H9 (cell line): ENCODE results near the gene EIF4E. TPM values are rescaled to one million over a fixed set of nuclear protein-coding genes. Genes with fewer than 3 reads are reported as not detected.

Source experiments
- DNase-seq: peaks from one replicate; pipeline ENCODE4 v3.0.0-alpha.2; 2017
- H2AFZ ChIP-seq: one replicate; pipeline ENCODE4 v1.6.1; 2013; ENCODE audit warnings: mild to moderate bottlenecking, low read length, control low read depth, moderate library complexity
- H2AK5ac ChIP-seq: 2 replicates; pipeline ENCODE4 v1.6.1; 2013; ENCODE audit warnings: low read length, control low read depth, mixed read lengths; ENCODE audit not compliant: insufficient read length
- H2BK120ac ChIP-seq: one replicate; pipeline ENCODE4 v1.6.1; 2013; ENCODE audit warnings: low read depth, mild to moderate bottlenecking, low read length, control low read depth, inconsistent platforms; ENCODE audit not compliant: poor library complexity, severe bottlenecking
- H2BK12ac ChIP-seq: 2 replicates; pipeline ENCODE4 v1.6.1; 2013; ENCODE audit warnings: low read length, control low read depth, mixed read lengths, low read depth; ENCODE audit not compliant: insufficient read length
- H2BK15ac ChIP-seq: 2 replicates; pipeline ENCODE4 v1.6.1; 2013; ENCODE audit warnings: low read depth, low read length, control low read depth
- H2BK20ac ChIP-seq: one replicate; pipeline ENCODE4 v1.6.1; 2013; ENCODE audit warnings: low read depth, mild to moderate bottlenecking, low read length, control low read depth, inconsistent platforms; ENCODE audit not compliant: poor library complexity, severe bottlenecking
- H2BK5ac ChIP-seq: 2 replicates; pipeline ENCODE4 v1.6.1; 2013; ENCODE audit warnings: low read length, control low read depth, mixed read lengths; ENCODE audit not compliant: insufficient read length
- H3K14ac ChIP-seq: 2 replicates; pipeline ENCODE4 v1.6.1; 2013; ENCODE audit warnings: low read length, control low read depth; ENCODE audit not compliant: insufficient read depth
- H3K18ac ChIP-seq: 2 replicates; pipeline ENCODE4 v1.6.1; 2013; ENCODE audit warnings: low read depth, mild to moderate bottlenecking, mixed read lengths, low read length, control low read depth; ENCODE audit not compliant: insufficient read length
- H3K23ac ChIP-seq: 2 replicates; pipeline ENCODE4 v1.6.1; 2013; ENCODE audit warnings: low read length, control low read depth, mixed read lengths, low read depth; ENCODE audit not compliant: insufficient read length
- H3K23me2 ChIP-seq: 2 replicates; pipeline ENCODE4 v1.6.1; 2013; ENCODE audit warnings: low read depth, mild to moderate bottlenecking, mixed read lengths, low read length, control low read depth; ENCODE audit not compliant: insufficient read length, poor library complexity, severe bottlenecking
- H3K27ac ChIP-seq: 2 replicates; pipeline ENCODE4 v1.5.1; 2013; ENCODE audit warnings: low read length, control low read depth, mixed read lengths, low read depth; ENCODE audit not compliant: insufficient read length
- H3K27me3 ChIP-seq: 2 replicates; pipeline ENCODE4 v1.6.1; 2013; ENCODE audit warnings: low read length, control low read depth, inconsistent platforms; ENCODE audit not compliant: insufficient read depth
- H3K4ac ChIP-seq: 2 replicates; pipeline ENCODE4 v1.6.1; 2013; ENCODE audit warnings: low read depth, mild to moderate bottlenecking, control low read depth, inconsistent platforms, low read length, moderate library complexity
- H3K4me1 ChIP-seq: 2 replicates; pipeline ENCODE4 v1.6.1; 2013; ENCODE audit warnings: low read length, control low read depth, inconsistent platforms; ENCODE audit not compliant: insufficient read depth
- H3K4me2 ChIP-seq: 2 replicates; pipeline ENCODE4 v1.6.1; 2013; ENCODE audit warnings: low read length, control low read depth, mixed read lengths; ENCODE audit not compliant: insufficient read length, insufficient read depth
- H3K56ac ChIP-seq: 2 replicates; pipeline ENCODE4 v1.6.1; 2013; ENCODE audit warnings: low read depth, mild to moderate bottlenecking, mixed read lengths, low read length, control low read depth; ENCODE audit not compliant: insufficient read length
- H3K79me1 ChIP-seq: 2 replicates; pipeline ENCODE4 v1.6.1; 2013; ENCODE audit warnings: low read depth, mild to moderate bottlenecking, moderate library complexity, low read length, control low read depth, inconsistent platforms; ENCODE audit not compliant: insufficient read depth, poor library complexity, severe bottlenecking
- H3K79me2 ChIP-seq: 2 replicates; pipeline ENCODE4 v1.6.1; 2013; ENCODE audit warnings: low read length, control low read depth, inconsistent platforms; ENCODE audit not compliant: insufficient read depth
- H3K9ac ChIP-seq: 2 replicates; pipeline ENCODE4 v1.6.1; 2013; ENCODE audit warnings: low read length, control low read depth, mixed read lengths; ENCODE audit not compliant: insufficient read length; ENCODE audit errors: extremely low read depth
- H3K9me3 ChIP-seq: one replicate; pipeline ENCODE4 v1.6.1; 2013; ENCODE audit warnings: low read depth, low read length, inconsistent platforms; ENCODE audit not compliant: control insufficient read depth
- H3T11ph ChIP-seq: one replicate; pipeline ENCODE4 v1.6.1; 2013; ENCODE audit warnings: mild to moderate bottlenecking, low read length, control low read depth, inconsistent platforms
- H4K20me1 ChIP-seq: one replicate; pipeline ENCODE4 v1.6.1; 2013; ENCODE audit not compliant: control insufficient read depth, insufficient read length, insufficient read depth
- H4K5ac ChIP-seq: 2 replicates; pipeline ENCODE4 v1.6.1; 2013; ENCODE audit warnings: low read depth, mild to moderate bottlenecking, mixed read lengths, low read length, control low read depth; ENCODE audit not compliant: insufficient read length
- H4K8ac ChIP-seq: replicated peaks from 2 replicates; pipeline ENCODE4 v1.6.1; 2013; ENCODE audit warnings: low read length, control low read depth, mixed read lengths, low read depth; ENCODE audit not compliant: insufficient read length
- H4K91ac ChIP-seq: 2 replicates; pipeline ENCODE4 v1.6.1; 2013; ENCODE audit warnings: low read depth, mild to moderate bottlenecking, moderate library complexity, mixed read lengths, low read length, control low read depth; ENCODE audit not compliant: insufficient read length
- H3K27ac Mint-ChIP-seq, 3 experiments: 2 replicates in 2 of 3; 3 replicates in 1 of 3; pipeline ENCODE4 v1.8.0; 2020 to 2021; ENCODE audit warnings: mixed read lengths in 3 of 3, mild to moderate bottlenecking in 1 of 3, moderate library complexity in 1 of 3
- H3K27me3 Mint-ChIP-seq: 2 replicates; pipeline ENCODE4 v1.8.0; 2021; ENCODE audit warnings: low read depth, mild to moderate bottlenecking, moderate library complexity, mixed read lengths
- H3K36me3 Mint-ChIP-seq, 3 experiments: 2 replicates in 2 of 3; 3 replicates in 1 of 3; pipeline ENCODE4 v1.8.0; 2020 to 2021; ENCODE audit warnings: low read depth in 3 of 3, mixed read lengths in 3 of 3; ENCODE audit not compliant: insufficient read depth in 1 of 3
- H3K4me1 Mint-ChIP-seq, 2 experiments: 2 replicates each; pipeline ENCODE4 v1.8.0; 2020; ENCODE audit warnings: mixed read lengths in 2 of 2
- H3K4me3 Mint-ChIP-seq, 2 experiments: 2 replicates in 1 of 2; 3 replicates in 1 of 2; pipeline ENCODE4 v1.8.0; 2020 to 2021; ENCODE audit warnings: mild to moderate bottlenecking in 2 of 2, mixed read lengths in 2 of 2, moderate library complexity in 1 of 2
- H3K9me3 Mint-ChIP-seq, 2 experiments: 2 replicates in 1 of 2; 3 replicates in 1 of 2; pipeline ENCODE4 v1.8.0; 2020; ENCODE audit warnings: mild to moderate bottlenecking in 2 of 2, mixed read lengths in 2 of 2, moderate library complexity in 1 of 2
- CTCF ChIP-seq: fragments of 200-600 bp; sonication (generic); conservative IDR thresholded peaks from 3 replicates; pipeline ENCODE4 v1.8.0; 2021; ENCODE audit warnings: antibody characterized with exemption, mild to moderate bottlenecking
- WGBS: extraction: QIAGEN DNeasy Blood & Tissue Kit; methylation state at CpG from one replicate; pipeline ENCODE4 v1.1.7; 2013; ENCODE audit warnings: missing lambda C conversion rate, low lambda C conversion rate, mixed read lengths; ENCODE audit not compliant: insufficient read length; ENCODE audit errors: extremely low coverage; 5-methylcytosine and 5-hydroxymethylcytosine counted together
- total RNA-seq: library from RNA; stranded (reverse); gene quantifications from 2 replicates; pipeline ENCODE4 v1.2.1, GENCODE V29; 2021

EIF4E gene
- total RNA-seq, 1 experiment from 2014 or later, result 163 TPM

DNA sequence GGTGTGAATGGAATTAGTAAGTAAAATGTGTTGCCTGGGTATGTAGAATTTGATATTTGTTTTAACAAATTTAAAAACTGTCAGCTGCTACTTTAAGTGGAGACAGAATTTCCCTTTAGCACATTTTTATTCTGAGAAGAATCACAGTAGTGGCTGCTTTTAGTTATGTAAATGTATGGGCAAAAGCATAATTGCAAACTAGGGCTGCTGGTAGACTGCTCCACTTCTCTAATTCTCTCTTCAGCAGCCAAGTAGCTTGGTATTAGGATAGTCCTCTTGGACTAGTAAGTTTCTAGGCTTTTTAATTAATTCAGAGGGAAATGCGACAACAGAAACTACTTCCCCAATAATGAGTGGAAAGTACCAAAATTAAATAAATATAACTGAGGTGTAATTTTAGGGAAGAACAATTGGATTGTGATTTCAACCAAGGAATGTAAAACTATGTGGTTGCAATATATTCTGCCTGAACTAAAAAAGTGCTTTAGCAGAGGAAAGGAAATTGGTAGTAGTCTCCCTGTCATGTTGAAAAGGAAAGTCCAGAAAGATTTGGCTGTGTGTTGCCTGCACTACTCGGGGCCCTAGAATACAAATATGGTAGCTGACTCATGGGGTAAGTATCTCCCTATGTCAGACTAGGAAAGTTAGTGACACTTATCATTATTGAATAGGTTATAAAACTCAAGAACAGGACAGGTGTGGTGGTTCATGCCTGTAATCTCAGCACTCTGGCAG lies 9.2 kb upstream of the EIF4E start:
- peaks cover 0 to 10% of the 10 kb centered on the region in 2 experiments; a peak in 2 of 5 replicates for H3K9me3 Mint-ChIP-seq
- WGBS, result no CpG with 5 or more reads among the region's 2 CpGs
- Histone ChIP-seq H2AFZ (no peak overlapping the region), H4K91ac (no peak overlapping the region), H4K20me1 (no peaks in the 10 kb centered on the region), H3K27ac (peak overlapping the region; percentile 64), H3T11ph (no peak overlapping the region), H2AK5ac (no peak overlapping the region), H3K9me3 (no peaks in the 10 kb centered on the region), H2BK12ac (no peak overlapping the region), H3K79me1 (no peaks in the 10 kb centered on the region), H3K14ac (no peak overlapping the region), H2BK5ac (no peak overlapping the region), H3K23ac (no peak overlapping the region), H2BK120ac (no peak overlapping the region), H2BK15ac (no peak overlapping the region), H2BK20ac (no peak overlapping the region), H3K79me2 (no peaks in the 10 kb centered on the region), H4K8ac (no peak overlapping the region), H3K4me2 (no peak overlapping the region), H3K9ac (no peak overlapping the region), H3K18ac (no peak overlapping the region), H4K5ac (no peak overlapping the region), H3K4ac (no peak overlapping the region), H3K23me2 (no peaks in the 10 kb centered on the region), H3K4me1 (peaks cover 2% of the 10 kb centered on the region; the same call in 1 of the 2 replicates), H3K56ac (no peak overlapping the region), H3K27me3 (no peaks in the 10 kb centered on the region)
- H3K27ac Mint-ChIP-seq, result peak overlapping the region; percentile 67 to 89 (median 79); a peak in 5 of 7 replicates
- no peak for DNase-seq
- no peak for TF ChIP-seq CTCF
- H3K4me1 Mint-ChIP-seq, result peaks cover 17 to 21% of the 10 kb centered on the region in 2 experiments
- H3K36me3 Mint-ChIP-seq, result no peaks in the 10 kb centered on the region
- H3K27me3 Mint-ChIP-seq, result no peaks in the 10 kb centered on the region; the same call in 1 of the 2 replicates
- no peak overlapping the region for H3K4me3 Mint-ChIP-seq
